OCI-LY1 (cell line): ENCODE data around the gene ARHGEF17.

Source experiments
- H2AFZ ChIP-seq: fragments of 200-600 bp; sonication (generic), shearing (Covaris generic); 2 replicates; pipeline ENCODE4 v1.6.0; 2014; ENCODE audit warnings: antibody characterized with exemption, mild to moderate bottlenecking, low read length
- H3F3A ChIP-seq: fragments of 200-600 bp; sonication (generic), shearing (Covaris generic); 2 replicates; pipeline ENCODE4 v1.6.0; 2014; ENCODE audit warnings: mild to moderate bottlenecking, antibody characterized with exemption, low read length, moderate library complexity; ENCODE audit not compliant: insufficient read depth
- H3K27ac ChIP-seq: fragments of 200-600 bp; sonication (generic); 2 replicates; pipeline ENCODE4 v1.5.1; 2014; ENCODE audit warnings: low read length, mixed run types, mild to moderate bottlenecking, low read depth; ENCODE audit not compliant: poor library complexity, severe bottlenecking
- H3K27me3 ChIP-seq: fragments of 200-600 bp; sonication (generic); 2 replicates; pipeline ENCODE4 v1.6.0; 2014; ENCODE audit warnings: antibody characterized with exemption, mild to moderate bottlenecking, low read length, moderate library complexity; ENCODE audit not compliant: insufficient read depth
- H3K36me3 ChIP-seq: fragments of 200-600 bp; sonication (generic); 2 replicates; pipeline ENCODE4 v1.6.1; 2014; ENCODE audit warnings: mild to moderate bottlenecking, antibody characterized with exemption, low read length, moderate library complexity, mixed read lengths; ENCODE audit not compliant: insufficient read depth
- H3K4me1 ChIP-seq: fragments of 200-600 bp; sonication (generic); 2 replicates; pipeline ENCODE4 v1.5.1; 2014; ENCODE audit warnings: mild to moderate bottlenecking, low read length, moderate library complexity; ENCODE audit not compliant: insufficient read depth, severe bottlenecking
- H3K4me2 ChIP-seq: fragments of 200-600 bp; sonication (generic), shearing (Covaris generic); 2 replicates; pipeline ENCODE4 v1.6.1; 2014; ENCODE audit warnings: low read length
- H3K4me3 ChIP-seq: fragments of 200-600 bp; sonication (generic); 2 replicates; pipeline ENCODE4 v1.5.1; 2014; ENCODE audit warnings: low read length, low read depth, mild to moderate bottlenecking, mixed read lengths; ENCODE audit not compliant: poor library complexity, severe bottlenecking
- H3K79me2 ChIP-seq: fragments of 200-600 bp; shearing (Covaris generic); 2 replicates; pipeline ENCODE4 v1.6.1; 2016; ENCODE audit warnings: mixed run types, low read length, mixed read lengths; ENCODE audit not compliant: insufficient read depth
- H3K9ac ChIP-seq: fragments of 200-600 bp; sonication (generic), shearing (Covaris generic); 2 replicates; pipeline ENCODE4 v1.6.1; 2014; ENCODE audit warnings: mild to moderate bottlenecking, low read length, mixed read lengths
- H3K9me2 ChIP-seq: fragments of 200-600 bp; sonication (generic), shearing (Covaris generic); 2 replicates; pipeline ENCODE4 v1.6.1; 2014; ENCODE audit warnings: low read depth, mild to moderate bottlenecking, low read length, mixed read lengths
- H3K9me3 ChIP-seq: fragments of 200-600 bp; shearing (Covaris generic); 2 replicates; pipeline ENCODE4 v1.6.1; 2014; ENCODE audit warnings: low read length, mixed read lengths
- H4K20me1 ChIP-seq: fragments of 200-600 bp; sonication (generic), shearing (Covaris generic); 2 replicates; pipeline ENCODE4 v1.6.0; 2016; ENCODE audit warnings: mild to moderate bottlenecking, low read length; ENCODE audit not compliant: insufficient read depth
- CTCF ChIP-seq: fragments of 200-600 bp; sonication (generic), shearing (Covaris generic); IDR thresholded peaks from 2 replicates; pipeline ENCODE4 v1.5.1; 2017; ENCODE audit warnings: mild to moderate bottlenecking, antibody characterized with exemption, low read length, moderate library complexity, mixed read lengths
- EZH2 ChIP-seq: fragments of 200-600 bp; sonication (generic), shearing (Covaris generic); IDR thresholded peaks from 2 replicates; pipeline ENCODE4 v1.8.0; 2017; ENCODE audit warnings: borderline replicate concordance, mixed run types, mild to moderate bottlenecking, antibody characterized with exemption, low read length, moderate library complexity, mixed read lengths

Gene ARHGEF17

GRCh38 chr11:73331138-73331916, 23.3 kb downstream of the ARHGEF17 start:
- Histone ChIP-seq H3K79me2 (no peaks in the 10 kb centered on the region), H2AFZ (no peak overlapping the region), H4K20me1 (no peaks in the 10 kb centered on the region), H3K9me2 (no peaks in the 10 kb centered on the region), H3K9me3 (no peaks in the 10 kb centered on the region), H3K9ac (no peak overlapping the region), H3K4me3 (no peak overlapping the region), H3K27ac (no peak overlapping the region), H3K4me1 (no peaks in the 10 kb centered on the region), H3K36me3 (no peaks in the 10 kb centered on the region), H3F3A (no peaks in the 10 kb centered on the region), H3K4me2 (no peak overlapping the region), H3K27me3 (no peaks in the 10 kb centered on the region)
- TF ChIP-seq CTCF (no peak), EZH2 (no peak)

GRCh38 chr11:73333173-73333572, 25.1 kb downstream of the ARHGEF17 start:
- no peaks in the 10 kb centered on the region for H3K27me3 ChIP-seq
- no peaks in the 10 kb centered on the region for H3K4me1 ChIP-seq
- H3K4me3 ChIP-seq = no peak overlapping the region
- no peak overlapping the region for H3K9ac ChIP-seq
- no peak overlapping the region for H3K27ac ChIP-seq
- H3K36me3 ChIP-seq = no peaks in the 10 kb centered on the region
- H3F3A ChIP-seq = no peaks in the 10 kb centered on the region
- H3K9me3 ChIP-seq = no peaks in the 10 kb centered on the region
- H2AFZ ChIP-seq = no peak overlapping the region
- no peak for TF ChIP-seq CTCF
- TF ChIP-seq EZH2 = no peak
- no peak overlapping the region for H3K4me2 ChIP-seq
- H4K20me1 ChIP-seq = no peaks in the 10 kb centered on the region
- H3K79me2 ChIP-seq = no peaks in the 10 kb centered on the region
- no peaks in the 10 kb centered on the region for H3K9me2 ChIP-seq

GRCh38 chr11:73333640-73334383, 25.7 kb downstream of the ARHGEF17 start:
- H3K27ac ChIP-seq = no peak overlapping the region
- TF ChIP-seq EZH2 (no peak), CTCF (no peak)
- H3K79me2 ChIP-seq = no peaks in the 10 kb centered on the region
- no peak overlapping the region for H3K4me2 ChIP-seq
- H3K4me3 ChIP-seq = no peak overlapping the region
- no peaks in the 10 kb centered on the region for H3K9me3 ChIP-seq
- H3K4me1 ChIP-seq = no peaks in the 10 kb centered on the region
- H3K27me3 ChIP-seq = no peaks in the 10 kb centered on the region
- no peaks in the 10 kb centered on the region for H3K9me2 ChIP-seq
- no peak overlapping the region for H3K9ac ChIP-seq
- no peaks in the 10 kb centered on the region for H3F3A ChIP-seq
- no peak overlapping the region for H2AFZ ChIP-seq
- no peaks in the 10 kb centered on the region for H3K36me3 ChIP-seq
- H4K20me1 ChIP-seq = no peaks in the 10 kb centered on the region
